Measurements from ENCODE around the gene A2ML1. TPM values are rescaled to one million over a fixed set of nuclear protein-coding genes. Genes with fewer than 3 reads are reported as not detected.

A2ML1 gene
- total RNA-seq, 2 donors from 2014 or later = 0.27 TPM; not detected in 1

- no peaks in the 10 kb centered on the region for H3K9me3 ChIP-seq
- H3K27me3 ChIP-seq (replicated peaks; ENCODE audit: insufficient read depth) = no peaks in the 10 kb centered on the region
- H3K27ac ChIP-seq = no peak overlapping the region
- no peak overlapping the region for H3K4me3 ChIP-seq
- H3K36me3 ChIP-seq = no peaks in the 10 kb centered on the region
- no peak for ATAC-seq (ENCODE audit: insufficient number of reproducible peaks, low FRiP score, low read depth)
- no peak for TF ChIP-seq CTCF (IDR thresholded peaks at IDR 0.05)
- DNase-seq (ENCODE audit: low spot score) = no peak
- H3K4me1 ChIP-seq (ENCODE audit: control insufficient read depth in 1 of 2, low read depth in 2 of 2) = peaks cover 3 to 5% of the 10 kb centered on the region in 2 donors
Observed at GRCh38 chr12:8821591-8821990, 830 bp upstream of the A2ML1 start.

- no peak for DNase-seq (ENCODE audit: low spot score)
- no peaks in the 10 kb centered on the region for H3K9me3 ChIP-seq
- H3K27me3 ChIP-seq (replicated peaks; ENCODE audit: insufficient read depth) = no peaks in the 10 kb centered on the region
- no peak overlapping the region for H3K4me3 ChIP-seq
- peak; percentile 68 for TF ChIP-seq CTCF (IDR thresholded peaks at IDR 0.05)
- ATAC-seq (ENCODE audit: insufficient number of reproducible peaks, low FRiP score, low read depth) = peak; percentile 50
- H3K27ac ChIP-seq = no peak overlapping the region
- peaks cover 3 to 5% of the 10 kb centered on the region in 2 donors for H3K4me1 ChIP-seq (ENCODE audit: control insufficient read depth in 1 of 2, low read depth in 2 of 2)
- H3K36me3 ChIP-seq = peaks cover 3% of the 10 kb centered on the region
Observed at GRCh38 chr12:8823565-8824300, 1.3 kb downstream of the A2ML1 start.

GRCh38 chr12:8827551-8828256, 5.3 kb downstream of the A2ML1 start:
- ATAC-seq (ENCODE audit: insufficient number of reproducible peaks, low FRiP score, low read depth) (no peak), DNase-seq (ENCODE audit: low spot score) (no peak)
- no peak for TF ChIP-seq CTCF (IDR thresholded peaks at IDR 0.05)
- Histone ChIP-seq H3K4me1 (ENCODE audit: control insufficient read depth in 1 of 2, low read depth in 2 of 2) (peaks cover 3 to 5% of the 10 kb centered on the region in 2 donors), H3K36me3 (peaks cover 3% of the 10 kb centered on the region), H3K27ac (no peak overlapping the region), H3K9me3 (no peaks in the 10 kb centered on the region), H3K4me3 (no peak overlapping the region), H3K27me3 (replicated peaks; ENCODE audit: insufficient read depth) (no peaks in the 10 kb centered on the region)

- ATAC-seq (ENCODE audit: insufficient number of reproducible peaks, low FRiP score, low read depth) = no peak
- no peak overlapping the region for H3K4me3 ChIP-seq
- H3K27ac ChIP-seq = no peak overlapping the region
- no peaks in the 10 kb centered on the region for H3K27me3 ChIP-seq (replicated peaks; ENCODE audit: insufficient read depth)
- H3K36me3 ChIP-seq = peaks cover 3% of the 10 kb centered on the region
- peaks cover 3 to 5% of the 10 kb centered on the region in 2 donors for H3K4me1 ChIP-seq (ENCODE audit: control insufficient read depth in 1 of 2, low read depth in 2 of 2)
- no peaks in the 10 kb centered on the region for H3K9me3 ChIP-seq
- no peak for TF ChIP-seq CTCF (IDR thresholded peaks at IDR 0.05)
- DNase-seq (ENCODE audit: low spot score) = no peak
Observed at GRCh38 chr12:8828257-8829124, 6.1 kb downstream of the A2ML1 start.

- no peak overlapping the region for H3K4me3 ChIP-seq
- no peaks in the 10 kb centered on the region for H3K4me1 ChIP-seq (ENCODE audit: control insufficient read depth in 1 of 2, low read depth in 2 of 2)
- DNase-seq (ENCODE audit: low spot score) = no peak
- TF ChIP-seq CTCF (IDR thresholded peaks at IDR 0.05) = no peak
- no peak for ATAC-seq (ENCODE audit: insufficient number of reproducible peaks, low FRiP score, low read depth)
- H3K27me3 ChIP-seq (replicated peaks; ENCODE audit: insufficient read depth) = no peaks in the 10 kb centered on the region
- H3K36me3 ChIP-seq = peaks cover 3% of the 10 kb centered on the region
- H3K9me3 ChIP-seq = no peaks in the 10 kb centered on the region
- H3K27ac ChIP-seq = no peak overlapping the region
Observed at GRCh38 chr12:8829125-8829518, 6.7 kb downstream of the A2ML1 start.

Measured in thoracic aorta (tissue), 2 donors.